GM10248 (cell line): ENCODE data around the gene TRPC4AP.

ENCODE experiments used
- CTCF ChIA-PET: fragments of 300-600 bp; sonication (Branson Sonifier 250); formaldehyde crosslinking; extraction: SDS; loops from one replicate; lab custom pipeline; 2021; ENCODE audit warnings: antibody characterized with exemption; lab: Yijun Ruan, JAX
- POLR2A ChIA-PET: fragments of 350-650 bp; sonication (Branson Sonifier 250); formaldehyde crosslinking; extraction: SDS; loops from one replicate; lab custom pipeline; 2020; ENCODE audit warnings: antibody characterized with exemption; lab: Yijun Ruan, JAX
- DNase-seq: peaks from one replicate; pipeline ENCODE4 v3.0.0; 2012; ENCODE audit errors: extremely low spot score
- TF ChIP-seq, protein P1 (sequence below): IDR thresholded peaks from 2 replicates; pipeline ENCODE4 v1.5.1; 2012; ENCODE audit warnings: mild to moderate bottlenecking, low read depth; ENCODE audit errors: extremely low read depth, missing control alignments, control extremely low read depth

TRPC4AP gene

GRCh38 chr20:35021063-35021462 lies 71.5 kb downstream of the TRPC4AP start:
- DNase-seq: no peak
- CTCF ChIA-PET: interaction anchor here (1.3 to 1.4 kb wide), 2 partner anchors 75 to 148 kb away, joined by 4 read pairs; partner anchors contain the start of gene GGT7

DNA sequence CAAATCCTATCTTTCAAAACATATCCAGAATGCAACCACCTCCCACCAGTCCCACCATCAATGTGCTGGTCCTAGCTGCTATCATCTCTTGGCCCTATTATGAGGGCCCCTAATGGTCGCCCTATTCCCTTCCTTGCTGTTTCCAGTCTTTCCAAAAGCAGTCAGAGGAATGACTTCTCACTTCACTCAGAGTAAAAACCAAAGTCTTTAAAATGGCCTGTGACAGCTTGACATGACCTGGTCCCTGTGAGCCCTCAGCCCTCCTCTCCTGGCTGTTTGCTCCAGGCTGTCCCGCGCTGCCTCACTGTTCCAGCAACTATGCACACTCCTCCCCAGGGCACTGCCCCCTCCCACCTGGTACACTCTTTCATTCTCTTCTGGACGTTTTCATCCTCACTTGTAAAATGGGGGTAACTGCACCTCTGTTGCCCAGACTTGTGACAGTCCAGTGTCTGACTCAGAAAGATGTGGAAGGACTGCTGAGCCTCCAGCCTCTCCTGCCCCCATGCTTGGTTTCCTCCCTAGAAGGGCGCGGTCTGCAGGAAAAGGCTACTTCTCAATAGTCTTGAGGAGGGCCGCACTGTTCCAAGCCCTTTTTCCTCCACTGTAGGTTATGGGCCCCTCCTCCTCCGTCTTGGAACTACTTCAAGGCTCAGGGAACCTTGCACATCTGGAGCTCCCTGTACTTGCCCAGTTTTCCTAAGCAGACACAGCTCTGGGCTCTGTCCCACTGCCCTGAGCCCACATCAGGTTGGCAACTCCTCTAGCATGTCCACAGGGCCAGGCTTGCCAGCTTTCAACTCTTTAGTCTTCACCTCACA lies 72.3 kb downstream of the TRPC4AP start:
- TF ChIP-seq, protein P1, sequence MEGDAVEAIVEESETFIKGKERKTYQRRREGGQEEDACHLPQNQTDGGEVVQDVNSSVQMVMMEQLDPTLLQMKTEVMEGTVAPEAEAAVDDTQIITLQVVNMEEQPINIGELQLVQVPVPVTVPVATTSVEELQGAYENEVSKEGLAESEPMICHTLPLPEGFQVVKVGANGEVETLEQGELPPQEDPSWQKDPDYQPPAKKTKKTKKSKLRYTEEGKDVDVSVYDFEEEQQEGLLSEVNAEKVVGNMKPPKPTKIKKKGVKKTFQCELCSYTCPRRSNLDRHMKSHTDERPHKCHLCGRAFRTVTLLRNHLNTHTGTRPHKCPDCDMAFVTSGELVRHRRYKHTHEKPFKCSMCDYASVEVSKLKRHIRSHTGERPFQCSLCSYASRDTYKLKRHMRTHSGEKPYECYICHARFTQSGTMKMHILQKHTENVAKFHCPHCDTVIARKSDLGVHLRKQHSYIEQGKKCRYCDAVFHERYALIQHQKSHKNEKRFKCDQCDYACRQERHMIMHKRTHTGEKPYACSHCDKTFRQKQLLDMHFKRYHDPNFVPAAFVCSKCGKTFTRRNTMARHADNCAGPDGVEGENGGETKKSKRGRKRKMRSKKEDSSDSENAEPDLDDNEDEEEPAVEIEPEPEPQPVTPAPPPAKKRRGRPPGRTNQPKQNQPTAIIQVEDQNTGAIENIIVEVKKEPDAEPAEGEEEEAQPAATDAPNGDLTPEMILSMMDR: no peak
- ChIA-PET CTCF (interaction anchor here (0.5 to 1.3 kb wide), 2 partner anchors 147 to 1731 kb away, joined by 3 to 4 read pairs; partner anchors contain the start of gene GGT7), POLR2A (interaction anchor here (0.5 kb wide), 1 partner anchor 12 kb away, joined by 5 read pairs; no protein-coding TSS in a partner anchor)
- no peak for DNase-seq

More at GRCh38 chr20:35021063-35021462, 71.5 kb downstream of the TRPC4AP start:
- TF ChIP-seq, protein P1: no peak
- POLR2A ChIA-PET: interaction anchor here (0.5 kb wide), 1 partner anchor 11 kb away, joined by 5 read pairs; no protein-coding TSS in a partner anchor

GRCh38 chr20:35018590-35019371 lies 73.8 kb downstream of the TRPC4AP start:
- TF ChIP-seq, protein P1: no peak
- ChIA-PET CTCF (interaction anchor here (0.9 kb wide), 1 partner anchor 47 kb away, joined by 3 read pairs; no protein-coding TSS in a partner anchor), POLR2A (interaction anchor here (0.6 kb wide), 1 partner anchor 9 kb away, joined by 3 read pairs; no protein-coding TSS in a partner anchor)
- no peak for DNase-seq

DNA sequence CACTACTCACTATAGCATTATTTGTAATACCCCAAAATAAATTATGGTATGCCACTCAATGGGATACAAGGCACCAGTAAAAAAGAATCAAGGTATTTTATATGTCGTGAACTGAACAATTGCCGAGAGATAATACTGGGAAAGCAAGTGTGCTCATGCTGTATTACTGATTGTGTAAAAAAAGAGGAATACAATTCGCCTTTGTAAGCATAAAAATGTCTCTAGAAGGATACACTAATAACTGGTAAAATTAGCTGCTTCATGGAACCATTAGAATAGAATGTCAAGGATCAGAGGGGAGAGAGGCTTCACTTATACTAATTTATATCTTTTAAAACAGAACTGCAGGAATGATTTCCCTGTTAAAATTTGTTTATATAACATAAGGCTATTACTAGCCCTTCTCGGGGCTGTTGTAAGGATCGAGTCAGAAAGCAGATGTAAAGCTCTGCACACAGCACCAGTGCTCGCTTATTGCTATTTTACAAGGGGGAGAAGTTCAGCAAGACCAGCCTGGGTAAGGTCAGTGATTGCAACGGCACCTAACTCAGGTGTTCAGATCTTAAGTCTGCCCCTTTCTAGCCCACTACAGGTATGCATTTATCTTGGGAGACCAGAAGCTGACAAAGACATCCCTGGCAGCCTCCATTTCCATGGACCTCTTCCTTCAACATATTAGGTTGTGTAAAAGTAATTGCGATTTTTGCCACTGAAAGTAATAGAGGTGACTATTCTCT lies 75.3 kb downstream of the TRPC4AP start:
- ChIA-PET CTCF (interaction anchor here (2.6 kb wide), 1 partner anchor 30 kb away, joined by 7 read pairs; no protein-coding TSS in a partner anchor), POLR2A (no interaction called here)
- TF ChIP-seq, protein P1: no peak
- no peak for DNase-seq

GRCh38 chr20:35015863-35016193 lies 76.8 kb downstream of the TRPC4AP start:
- ChIA-PET CTCF (interaction anchor here (2.6 kb wide), 1 partner anchor 31 kb away, joined by 7 read pairs; no protein-coding TSS in a partner anchor), POLR2A (no interaction called here)
- DNase-seq: no peak
- TF ChIP-seq, protein P1: no peak

DNA sequence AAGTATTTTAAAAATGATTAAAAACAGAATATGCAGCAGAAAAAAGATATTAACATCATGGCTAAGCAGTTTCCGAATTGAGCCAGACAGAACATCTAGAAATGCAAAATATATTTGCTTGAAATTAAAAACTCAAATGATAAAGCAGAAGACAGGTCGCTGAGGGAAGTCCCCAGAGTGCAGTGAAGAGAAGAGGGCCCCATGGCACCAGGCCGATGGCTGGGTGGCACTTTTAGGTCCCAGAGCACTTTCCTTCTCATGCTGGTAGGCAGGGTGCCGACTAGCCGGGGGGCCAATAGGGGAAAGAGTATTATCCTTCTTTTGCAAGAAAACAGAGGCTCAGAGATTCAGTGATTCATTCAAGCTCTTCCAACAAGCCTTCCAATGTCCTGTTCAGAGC lies 78.1 kb downstream of the TRPC4AP start:
- TF ChIP-seq, protein P1: no peak
- DNase-seq: no peak
- POLR2A ChIA-PET: no interaction called here
- CTCF ChIA-PET: interaction anchor here (1.0 kb wide), 1 partner anchor 12 kb away, joined by 3 read pairs; no protein-coding TSS in a partner anchor
